CD4-positive, alpha-beta T cell treated with Interleukin-4 for 1 hour (primary cell): ENCODE results near the gene CHURC1.
"Not testable (repeated sequence)": the region's sequence is repeated elsewhere in the genome, so short reads cannot be mapped to it uniquely, and the experiment has no call there.

ENCODE experiments used
- DNase-seq, 2 donors: peaks; one replicate each; pipeline ENCODE4 v3.0.0-alpha.2; 2020 to 2022

Gene CHURC1

DNA sequence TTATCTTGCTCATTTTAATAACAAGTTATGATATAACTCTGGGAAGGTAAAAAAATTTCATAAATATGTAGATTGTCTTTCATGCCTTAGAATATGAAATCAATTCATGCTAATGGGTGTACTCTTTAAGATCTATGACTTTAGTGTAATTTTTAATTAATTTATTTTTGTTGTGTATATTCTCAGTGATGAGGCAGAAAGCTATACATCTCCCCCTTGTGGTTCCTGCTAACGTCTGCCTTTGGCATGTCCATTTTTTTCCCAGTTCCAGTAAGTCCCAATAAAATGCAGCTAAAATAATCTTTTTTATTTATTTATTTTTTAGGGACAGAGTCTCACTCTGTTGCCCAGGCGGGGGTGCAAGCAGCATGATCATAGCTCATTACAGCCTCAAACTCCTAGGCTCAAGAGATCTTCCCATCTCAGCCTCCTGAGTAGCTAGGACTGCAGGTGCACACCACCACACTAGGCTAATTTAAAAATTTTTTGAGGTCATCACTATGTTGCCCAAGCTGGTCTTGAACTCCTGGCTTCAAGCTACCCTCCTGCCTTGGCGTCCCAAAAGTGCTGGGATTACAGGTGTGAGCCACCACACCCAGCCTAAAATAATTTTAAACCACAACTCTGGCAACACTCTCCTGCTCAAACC is 3.3 kb upstream of the CHURC1 start:
- no peak for DNase-seq

DNA sequence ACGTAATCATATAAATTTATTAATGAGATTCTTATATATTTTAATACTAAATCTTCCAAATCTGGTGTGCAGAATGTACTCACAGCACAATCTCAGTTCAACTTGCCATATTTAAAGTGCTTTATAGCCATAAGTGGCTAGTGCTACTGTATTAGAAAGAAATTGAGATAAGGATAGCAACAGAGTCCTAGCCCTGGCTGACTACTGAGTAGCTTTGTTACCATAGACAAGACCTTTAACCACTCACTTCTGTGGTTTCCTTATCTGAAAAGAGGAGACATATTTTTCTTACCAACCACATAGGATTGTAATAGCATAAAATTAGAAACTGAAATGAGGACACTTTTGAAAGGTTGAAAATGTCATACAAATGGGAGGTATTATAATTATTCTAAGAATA is 2.0 kb upstream of the CHURC1 start:
- DNase-seq, result peak in 1 of 2 donors; percentile 16

DNA sequence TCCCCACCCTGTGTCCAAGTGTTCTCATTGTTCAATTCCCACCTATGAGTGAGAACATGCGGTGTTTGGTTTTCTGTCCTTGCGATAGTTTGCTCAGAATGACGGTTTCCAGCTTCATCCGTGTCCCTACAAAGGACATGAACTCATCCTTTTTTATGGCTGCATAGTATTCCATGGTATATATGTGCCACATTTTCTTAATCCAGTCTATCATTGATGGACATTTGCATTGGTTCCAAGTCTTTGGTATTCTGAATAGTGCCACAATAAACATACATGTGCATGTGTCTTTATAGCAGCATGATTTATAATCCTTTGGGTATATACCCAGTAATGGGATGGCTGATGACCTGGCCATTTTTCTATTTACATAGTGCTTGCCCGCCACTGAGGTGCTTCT is 778 bp upstream of the CHURC1 start:
- DNase-seq, result not testable (repeated sequence)

DNA sequence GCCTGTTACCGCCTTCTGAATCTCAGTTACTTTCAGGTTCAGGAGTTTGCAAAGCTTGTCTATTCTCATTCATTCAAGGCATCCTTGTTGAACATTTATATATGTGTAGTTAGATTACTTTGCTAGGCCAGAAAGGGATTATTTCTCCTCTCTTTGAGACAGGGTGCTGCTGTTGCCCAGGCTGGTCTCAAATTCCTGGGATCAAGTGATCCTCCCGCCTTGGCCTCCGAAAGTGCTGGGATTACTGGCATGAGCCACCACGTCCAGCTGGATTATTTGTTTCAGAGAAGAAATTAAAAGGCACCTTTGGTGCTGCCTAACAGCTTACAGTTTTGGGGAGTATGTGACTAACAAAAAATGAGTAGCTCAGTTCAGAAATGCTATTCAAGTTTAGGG is 772 bp downstream of the CHURC1 start:
- no peak for DNase-seq

DNA sequence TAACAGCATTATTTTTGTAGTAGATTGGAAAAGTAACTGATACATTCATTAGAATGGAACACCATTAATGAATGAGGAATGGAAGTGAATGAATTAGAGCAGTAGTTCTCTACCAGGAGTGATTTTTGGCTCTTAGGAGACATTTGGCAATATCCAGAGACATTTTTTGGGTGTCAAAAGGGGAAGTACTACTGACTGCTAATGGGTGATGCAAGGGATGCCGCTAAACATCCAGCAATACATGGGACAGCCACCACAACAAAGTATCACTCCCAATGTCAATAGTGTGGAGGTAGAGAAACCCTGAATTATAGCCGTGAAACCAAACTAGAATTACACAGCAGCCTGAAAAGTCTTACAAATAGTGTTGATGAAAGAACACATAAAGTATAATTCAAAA is 1.5 kb downstream of the CHURC1 start:
- peak in 1 of 2 donors; percentile 15 for DNase-seq

- DNase-seq, result no peak
These were observed 4.0 kb downstream of the CHURC1 start for GRCh38 chr14:64918216-64918615.

DNA sequence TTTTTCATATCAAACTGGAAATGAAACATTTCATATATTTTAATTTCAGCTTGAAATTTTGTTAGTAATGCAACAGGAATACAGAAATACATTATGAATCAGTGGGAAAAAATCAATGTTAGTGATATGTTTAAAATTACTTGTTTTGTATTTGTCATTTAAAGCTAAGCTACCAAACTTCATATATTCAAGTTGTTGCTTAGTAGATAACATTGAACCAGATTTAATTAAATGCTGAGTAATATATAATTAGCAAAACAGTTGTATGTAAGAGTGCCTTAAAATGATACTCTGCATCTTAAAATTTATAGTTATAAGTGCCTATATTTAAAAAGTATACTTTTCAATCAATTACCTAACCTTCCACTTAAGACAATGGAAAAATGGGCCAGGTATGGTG is 5.0 kb downstream of the CHURC1 start:
- no peak for DNase-seq

DNA sequence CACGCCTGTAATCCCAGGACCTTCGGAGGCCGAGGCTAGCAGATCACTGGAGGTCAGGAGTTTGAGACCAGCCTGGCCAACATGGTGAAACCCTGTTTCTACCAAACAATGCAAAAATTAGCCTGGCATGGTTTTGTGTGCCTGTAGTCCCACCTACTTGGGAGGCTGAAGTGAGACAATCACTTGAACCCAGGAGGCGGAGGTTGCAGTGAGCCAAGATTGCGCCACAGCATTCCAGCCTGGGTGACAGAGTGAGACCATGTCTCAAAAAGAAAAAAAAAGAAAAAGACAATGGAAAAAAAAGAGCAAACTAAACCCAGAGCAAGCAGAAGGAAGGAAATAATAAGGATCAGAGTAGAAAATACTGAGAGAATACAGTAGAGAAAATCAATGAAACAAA is 5.4 kb downstream of the CHURC1 start:
- DNase-seq, result no peak

DNA sequence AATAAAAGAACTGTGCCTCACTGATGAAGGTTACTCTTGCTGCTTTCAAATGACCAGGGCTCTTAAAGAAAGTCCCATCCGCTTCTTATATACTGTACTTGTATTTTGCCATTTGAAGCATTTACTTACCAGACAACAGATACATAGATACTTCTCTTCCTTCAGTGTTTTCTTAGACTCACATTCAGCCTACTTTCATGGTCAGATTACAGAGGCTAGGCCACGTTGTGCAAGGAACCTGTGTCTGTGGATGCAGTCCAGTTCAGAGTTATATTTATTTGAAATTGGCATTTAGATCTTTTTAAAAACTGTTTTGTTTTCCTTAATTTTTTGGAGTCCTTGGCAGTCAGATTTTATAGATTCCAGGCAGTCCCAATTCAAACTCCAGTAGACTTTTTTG is 6.2 kb downstream of the CHURC1 start:
- no peak for DNase-seq

DNA sequence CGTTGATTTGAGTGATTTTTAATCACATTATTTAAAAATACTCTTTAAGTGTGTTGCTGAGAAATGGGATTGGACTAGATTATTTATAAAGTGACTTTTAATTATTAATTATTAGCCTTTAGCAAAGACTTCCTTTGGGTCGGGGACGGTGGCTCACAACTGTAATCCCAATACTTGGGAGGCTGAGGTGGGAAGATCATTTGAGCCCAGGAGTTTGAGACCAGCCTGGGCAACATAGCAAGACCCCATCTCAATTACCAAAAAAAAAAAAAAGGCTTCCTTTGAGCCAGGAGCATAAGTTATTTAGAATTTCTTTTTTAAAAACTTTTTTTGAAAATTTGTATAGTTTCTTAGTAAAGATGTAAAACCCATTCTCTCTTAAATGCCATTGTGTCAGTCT is 8.8 kb downstream of the CHURC1 start:
- no peak for DNase-seq

GRCh38 chr14:64926398-64926995 is 12.2 kb downstream of the CHURC1 start:
- DNase-seq, result no peak

DNA sequence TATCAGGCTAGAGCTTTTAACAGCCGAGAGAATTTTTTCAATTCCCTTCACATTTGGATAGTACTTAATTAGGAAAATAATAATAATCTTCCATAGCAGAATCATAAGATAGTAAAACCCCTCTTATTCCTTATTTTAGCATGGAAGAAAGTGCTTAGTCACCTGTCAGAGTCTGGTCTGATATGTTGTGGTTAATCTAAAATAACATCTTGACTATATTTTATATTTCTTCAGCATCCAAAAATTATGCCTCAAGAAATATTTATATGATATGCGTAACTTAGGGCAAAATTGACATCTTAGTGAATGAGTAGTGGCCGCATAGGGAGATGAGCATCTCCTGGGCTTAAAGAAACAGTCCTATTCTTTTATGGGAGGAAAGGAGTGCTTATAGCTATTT is 12.8 kb downstream of the CHURC1 start:
- DNase-seq, result no peak

GRCh38 chr14:64928239-64929013 is 14.2 kb downstream of the CHURC1 start:
- DNase-seq, result peak in 1 of 2 donors; percentile 48

DNA sequence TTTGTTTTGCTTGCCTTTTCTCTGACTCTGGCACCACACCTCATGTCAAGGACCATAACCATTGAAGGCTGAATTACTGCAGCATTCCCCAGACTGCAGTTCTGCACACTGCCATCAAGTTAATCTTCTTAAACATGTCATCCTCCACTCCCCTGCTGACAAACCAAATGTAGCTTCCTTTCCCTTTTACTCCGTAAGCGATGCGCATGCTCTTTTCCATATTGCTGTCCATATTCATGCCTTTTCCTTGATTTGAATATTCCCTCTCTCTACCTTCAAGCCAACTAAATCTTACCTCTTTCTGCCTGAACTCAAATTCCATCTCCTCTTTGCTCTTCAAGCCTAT is 14.7 kb downstream of the CHURC1 start:
- no peak for DNase-seq

DNA sequence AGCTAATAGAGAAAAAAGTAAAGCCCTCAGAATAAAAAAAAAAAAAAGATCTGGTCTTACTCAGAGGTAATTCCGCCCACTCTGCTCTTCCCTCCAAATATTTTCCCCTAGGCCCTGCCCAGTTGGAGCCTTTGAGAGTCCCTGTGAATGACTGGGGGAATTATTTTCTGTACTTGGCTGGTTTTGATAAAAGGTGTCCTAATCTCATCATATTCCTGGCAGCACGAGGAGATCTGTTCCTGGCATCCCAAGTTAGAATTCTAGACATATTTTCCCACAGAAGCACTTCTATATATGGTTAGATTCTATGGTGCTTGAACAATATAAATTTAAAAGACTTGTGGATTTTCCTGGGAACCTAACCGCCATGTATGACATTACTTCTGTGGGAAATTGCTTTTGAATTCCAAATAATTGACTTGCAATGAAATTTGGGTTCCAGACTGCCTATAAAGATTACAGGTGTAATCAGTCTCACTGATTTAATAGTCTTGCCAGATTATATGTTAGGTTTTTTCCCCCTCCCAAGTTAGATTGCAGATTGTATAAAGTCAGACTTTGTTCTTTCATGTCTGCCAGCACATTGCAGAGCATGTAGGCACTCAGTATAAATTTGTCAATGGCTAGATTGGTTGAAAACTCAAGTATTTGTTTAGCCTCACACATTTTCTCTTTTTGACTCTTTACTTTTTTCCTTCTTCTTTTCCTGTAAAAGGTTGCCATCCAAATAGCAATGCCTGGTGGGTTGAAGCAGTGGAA is 16.0 kb downstream of the CHURC1 start:
- DNase-seq, result no peak

DNA sequence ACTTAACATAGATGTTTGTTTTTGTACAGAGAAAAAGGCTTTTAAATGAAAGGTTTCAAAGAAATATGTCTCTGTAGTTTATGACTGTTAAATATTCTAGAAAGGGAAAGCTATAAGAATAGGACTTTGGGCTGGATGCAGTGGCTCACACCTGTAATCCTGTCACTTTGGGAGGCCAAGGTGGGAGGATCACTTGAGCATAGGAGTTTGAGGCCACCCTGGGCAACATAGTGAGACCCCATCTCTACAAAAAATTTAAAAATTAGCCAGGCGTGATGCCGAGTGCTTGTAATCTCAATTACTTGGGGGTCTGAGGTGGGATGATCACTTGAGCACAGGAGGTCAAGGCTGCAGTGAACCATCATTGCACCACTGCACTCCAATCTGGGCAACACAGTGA is 16.9 kb downstream of the CHURC1 start:
- DNase-seq, result no peak

DNA sequence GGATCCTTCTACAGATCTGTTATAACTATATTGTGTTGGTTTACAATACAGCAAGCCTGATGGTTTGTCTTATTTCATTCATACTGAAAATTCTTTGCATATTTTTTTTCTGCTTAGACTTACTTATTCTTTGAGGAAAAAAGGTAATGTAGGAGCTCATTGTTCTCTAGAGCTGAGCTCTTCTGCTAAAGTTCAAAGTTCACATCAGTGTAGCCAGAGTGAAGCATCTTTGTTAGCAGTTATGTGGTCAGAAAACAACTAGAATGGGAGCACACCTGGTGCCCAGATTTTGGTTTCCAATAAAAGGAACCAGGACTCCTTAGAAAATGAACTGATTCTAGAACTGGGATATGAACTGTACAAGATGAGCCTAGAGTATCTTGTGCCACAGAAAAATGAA is 18.0 kb downstream of the CHURC1 start:
- DNase-seq, result no peak

DNA sequence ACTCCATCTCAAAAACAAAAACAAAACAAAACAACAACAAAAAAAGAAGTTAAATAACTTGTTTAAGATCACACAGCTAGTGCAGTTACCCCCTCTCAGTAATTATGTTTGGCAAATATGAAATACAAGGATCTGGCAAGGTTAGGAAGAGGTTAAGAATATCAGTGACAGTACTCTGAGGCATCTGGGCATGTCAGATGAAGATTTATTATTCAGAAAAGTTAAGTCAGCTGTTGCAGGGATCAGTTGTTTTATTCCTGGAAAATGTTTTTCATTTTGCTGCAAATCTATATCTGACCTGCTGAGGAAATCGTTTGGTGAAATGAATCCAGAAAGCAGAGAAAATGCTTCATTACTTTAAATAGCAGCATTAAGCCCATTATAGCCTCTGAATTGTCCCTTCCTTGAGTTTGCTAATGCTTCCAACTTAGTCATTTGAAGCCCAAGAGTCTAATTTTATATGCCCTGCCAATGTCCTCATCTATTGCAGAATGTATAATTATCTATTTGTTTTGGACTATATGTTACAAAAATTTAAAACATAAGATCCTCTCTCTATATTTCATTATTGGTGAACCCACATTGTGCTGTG is 20.2 kb downstream of the CHURC1 start:
- DNase-seq, result no peak

- peak in 1 of 2 donors; percentile 37 for DNase-seq
These were observed 21.3 kb downstream of the CHURC1 start for GRCh38 chr14:64935508-64935907.

- DNase-seq, result no peak
These were observed 23.0 kb downstream of the CHURC1 start for GRCh38 chr14:64937171-64937820.

- DNase-seq, result no peak
These were observed 23.6 kb downstream of the CHURC1 start for GRCh38 chr14:64937821-64938193.

DNA sequence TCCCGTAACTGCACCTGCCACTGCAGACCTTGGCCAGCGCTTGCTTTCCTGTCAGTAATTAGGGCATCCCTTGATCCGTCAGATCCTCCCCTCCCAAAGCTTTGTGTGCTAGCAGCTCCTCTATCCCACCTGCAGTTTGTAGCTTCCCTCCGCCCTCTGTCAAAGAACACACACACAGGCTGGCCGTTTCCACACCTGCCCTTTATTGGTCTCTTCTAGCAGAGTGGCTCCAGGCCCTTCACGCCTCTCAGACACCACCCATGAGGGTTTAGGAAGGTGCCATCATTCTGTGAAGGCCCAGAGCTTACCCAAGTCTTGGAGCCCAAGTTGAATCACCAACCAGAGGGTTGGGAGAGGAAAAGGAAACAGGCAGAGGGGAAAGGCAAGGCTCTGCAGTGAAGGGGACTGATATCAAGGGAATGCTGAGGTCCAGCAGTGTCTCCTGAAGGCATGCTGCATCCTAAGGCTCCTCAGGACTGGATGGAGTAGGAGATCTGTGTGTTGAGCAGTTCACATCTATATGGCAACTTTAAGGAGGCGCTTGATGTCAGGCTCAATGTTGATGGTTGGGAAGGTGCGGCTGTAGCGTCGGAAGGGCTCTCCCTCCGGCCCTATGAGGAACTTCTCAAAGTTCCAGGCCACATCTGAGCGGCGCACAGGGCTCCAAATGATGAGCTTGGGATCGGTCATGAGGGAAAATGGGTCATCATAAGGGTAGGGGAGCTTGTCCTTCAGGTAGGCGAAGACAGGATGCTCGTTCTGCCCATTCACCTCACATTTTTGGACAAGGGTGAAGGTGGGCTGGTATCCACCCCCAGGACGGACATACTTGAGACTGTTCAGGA is 24.9 kb downstream of the CHURC1 start:
- DNase-seq, result no peak
